Activated CD4-positive, alpha-beta T cell treated with anti-CD3 and anti-CD28 coated beads for 48 hours (primary cell): ENCODE data around the gene PREB.
A peak's percentile ranks its signal among the peaks of the same experiment; 100 is the strongest.
"Not testable (repeated sequence)": the region's sequence is repeated elsewhere in the genome, so short reads cannot be mapped to it uniquely, and the experiment has no call there.

ENCODE experiments used
- DNase-seq: peaks from one replicate; pipeline ENCODE4 v3.0.0-alpha.2; 2020

The PREB gene

DNA sequence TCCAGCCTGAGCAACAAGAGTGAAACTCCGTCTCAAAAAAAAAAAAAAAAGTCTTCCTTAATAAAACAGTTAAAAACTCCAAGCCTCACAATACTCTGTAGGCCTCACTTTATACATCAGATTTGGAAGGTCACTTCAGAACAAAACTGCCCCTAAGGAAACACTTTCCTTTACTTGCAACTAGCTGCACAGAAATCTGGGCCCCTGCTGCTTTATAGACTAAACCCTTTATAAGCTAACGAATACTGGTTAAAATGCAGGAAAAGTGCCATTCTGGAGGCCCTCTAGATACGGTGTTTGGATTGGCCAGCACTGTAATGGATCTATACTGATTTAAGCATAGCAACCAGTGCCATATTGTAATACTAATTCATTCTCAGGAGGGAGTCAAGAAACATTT is 9.3 kb downstream of the PREB start:
- DNase-seq = no peak

- DNase-seq = peak; percentile 58
Observed at GRCh38 chr2:27123302-27124150, 10.9 kb downstream of the PREB start, which contains the start of gene ABHD1. Gene ABHD1, plus strand, starts transcription at chr2:27123815. Its CDS starts 134 bp downstream, at chr2:27123949.

DNA sequence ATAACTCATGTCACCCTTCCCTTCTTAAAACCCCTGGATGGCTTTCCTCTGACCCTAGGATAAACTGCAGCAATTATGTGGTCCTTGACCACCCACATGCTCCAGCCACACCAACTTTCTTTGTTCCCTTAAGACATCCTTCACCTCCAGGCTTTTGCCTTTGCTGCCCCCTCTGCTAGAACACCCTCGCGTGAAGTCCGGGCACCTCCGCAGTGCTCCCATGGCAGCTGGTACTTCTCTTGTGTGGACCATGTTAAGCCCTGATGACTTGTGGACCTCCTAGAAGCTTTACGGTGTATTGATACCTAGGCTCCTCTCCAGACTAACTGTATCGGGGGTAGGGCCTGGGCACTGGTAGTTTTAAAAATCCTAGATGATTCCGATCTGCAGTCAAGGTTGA is 11.6 kb downstream of the PREB start:
- DNase-seq = no peak

- no peak for DNase-seq
Observed at GRCh38 chr2:27121906-27122305, 12.5 kb downstream of the PREB start.

DNA sequence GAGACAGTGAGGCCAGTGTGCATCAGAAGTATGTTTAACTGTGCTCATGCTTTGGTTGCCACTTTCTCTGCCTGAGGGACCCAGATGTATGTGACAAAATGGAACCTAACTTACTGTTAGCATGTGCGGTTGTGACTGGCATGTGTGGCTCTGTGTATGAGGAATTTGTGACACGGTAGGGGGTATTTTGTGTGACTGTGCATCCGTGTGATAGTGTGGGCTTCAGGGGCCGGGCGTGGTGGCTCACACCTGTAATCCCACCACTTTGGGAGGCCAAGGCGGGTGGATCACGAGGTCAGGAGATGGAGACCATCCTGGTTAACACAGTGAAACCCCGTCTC is 15.1 kb downstream of the PREB start:
- DNase-seq = not testable (repeated sequence)

DNA sequence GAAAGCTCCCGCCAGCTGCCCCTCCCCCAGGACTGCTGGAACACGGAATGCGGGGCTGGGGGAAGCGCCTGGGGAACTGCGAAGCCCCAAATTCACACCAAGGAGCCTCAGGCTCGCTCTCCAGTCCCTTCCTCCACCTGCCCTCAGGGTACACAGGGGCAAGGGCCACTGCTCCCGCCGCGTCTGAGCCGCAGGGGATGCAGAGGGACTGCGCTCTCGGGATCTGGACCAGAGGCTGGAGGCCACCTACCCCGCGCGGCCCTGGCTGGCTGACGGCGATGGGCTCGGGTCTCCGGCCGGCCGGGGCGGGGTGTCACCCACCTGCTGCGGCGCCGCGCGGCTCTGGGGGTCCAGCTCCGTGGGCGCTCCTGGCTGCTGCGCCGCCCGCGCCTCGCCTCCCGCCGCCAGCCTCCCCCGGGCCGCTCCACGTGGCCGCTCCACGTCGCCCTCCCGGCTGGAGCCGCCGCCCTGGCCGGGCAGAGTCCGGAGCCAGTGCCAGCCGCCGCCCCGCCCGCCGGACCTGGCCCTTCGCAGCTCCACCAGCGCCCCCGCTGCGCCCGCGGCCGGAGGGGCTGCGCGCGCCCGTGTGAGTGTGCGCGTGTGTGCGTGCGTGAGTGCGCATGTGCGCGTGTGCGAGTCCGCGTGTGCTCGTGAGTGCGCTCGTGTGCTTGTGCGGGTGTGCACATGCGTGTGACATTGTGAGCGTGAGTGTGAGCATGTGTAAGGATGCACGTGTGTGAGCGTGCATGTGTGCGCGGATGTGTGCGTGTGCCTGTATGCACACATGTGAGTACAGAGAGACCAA is 15.7 kb downstream of the PREB start, which contains the start of gene CGREF1:
Gene CGREF1, minus strand, starts transcription at position 604 of the 805 bp plus-strand sequence. CDS start 14,762 bp downstream, outside the sequence.
- peak; percentile 37 for DNase-seq

GRCh38 chr2:27117995-27118524 is 16.4 kb downstream of the PREB start:
- no peak for DNase-seq

DNA sequence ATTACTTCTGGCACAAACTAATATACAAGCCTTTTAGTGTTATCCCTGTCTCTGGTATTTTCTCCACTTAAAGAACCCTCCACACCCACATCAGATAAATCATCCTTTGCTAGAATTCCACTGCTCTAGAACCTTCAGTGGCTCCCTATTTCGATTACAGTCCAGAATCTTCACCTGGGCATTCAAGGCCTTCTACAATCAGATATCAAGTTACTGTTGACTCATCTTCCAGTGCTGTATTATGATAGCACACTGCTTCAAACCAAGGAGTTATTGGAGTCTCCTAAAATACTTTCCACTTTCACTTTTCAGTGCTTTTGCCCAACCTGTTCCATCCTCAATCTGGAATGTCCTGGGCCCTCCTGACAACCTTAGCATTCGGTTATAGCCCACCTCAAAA is 18.9 kb downstream of the PREB start:
- DNase-seq = no peak

DNA sequence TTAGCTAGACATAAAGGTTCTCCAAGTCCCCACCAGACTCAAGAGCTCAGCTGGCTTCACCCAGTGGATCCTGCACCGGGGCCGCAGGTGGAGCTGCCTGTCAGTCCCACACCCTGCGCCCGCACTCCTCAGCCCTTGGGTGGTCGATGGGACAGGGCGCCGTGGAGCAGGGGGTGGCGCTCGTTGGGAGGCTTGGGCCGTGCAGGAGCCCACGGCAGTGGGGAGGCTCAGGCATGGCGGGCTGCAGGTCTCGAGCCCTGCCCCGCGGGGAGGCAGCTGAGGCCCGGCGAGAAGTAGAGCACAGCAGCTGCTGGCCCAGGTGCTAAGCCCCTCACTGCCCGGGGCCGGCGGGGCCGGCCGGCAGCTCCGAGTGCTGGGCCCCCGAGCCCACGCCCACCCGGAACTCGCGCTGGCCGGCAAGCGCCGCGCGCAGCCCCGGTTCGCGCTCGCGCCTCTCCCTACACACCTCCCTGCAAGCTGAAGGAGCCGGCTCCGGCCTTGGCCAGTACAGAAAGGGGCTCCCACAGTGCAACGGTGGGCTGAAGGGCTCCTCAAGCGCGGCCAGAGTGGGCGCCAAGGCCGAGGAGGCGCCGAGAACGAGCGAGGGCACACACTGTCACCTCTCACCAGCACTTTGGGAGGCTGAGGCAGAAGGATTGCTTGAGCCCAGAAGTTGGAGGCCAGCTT is 22.9 kb downstream of the PREB start:
- not testable (repeated sequence) for DNase-seq

- DNase-seq = not testable (repeated sequence)
Observed at GRCh38 chr2:27110603-27111352, 23.7 kb downstream of the PREB start.

DNA sequence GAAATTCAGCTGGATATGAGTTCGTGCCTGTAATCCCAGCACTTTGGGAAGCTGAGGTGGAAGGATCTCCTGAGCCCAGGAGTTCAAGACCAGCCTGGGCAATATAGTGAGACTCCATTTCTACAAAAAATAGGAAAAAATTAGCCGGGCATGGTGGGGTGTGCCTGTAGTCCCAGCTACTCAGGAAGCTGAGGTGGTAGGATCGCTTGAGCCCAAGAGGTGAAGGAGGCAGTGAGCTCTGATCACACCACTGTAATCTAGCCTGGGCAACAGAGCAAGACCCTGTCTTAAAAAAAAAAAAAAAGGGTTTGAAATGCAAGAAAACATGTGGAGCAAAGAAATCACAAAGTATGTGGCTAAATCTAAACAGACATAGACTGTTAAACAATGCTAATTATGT is 25.4 kb downstream of the PREB start:
- no peak for DNase-seq

DNA sequence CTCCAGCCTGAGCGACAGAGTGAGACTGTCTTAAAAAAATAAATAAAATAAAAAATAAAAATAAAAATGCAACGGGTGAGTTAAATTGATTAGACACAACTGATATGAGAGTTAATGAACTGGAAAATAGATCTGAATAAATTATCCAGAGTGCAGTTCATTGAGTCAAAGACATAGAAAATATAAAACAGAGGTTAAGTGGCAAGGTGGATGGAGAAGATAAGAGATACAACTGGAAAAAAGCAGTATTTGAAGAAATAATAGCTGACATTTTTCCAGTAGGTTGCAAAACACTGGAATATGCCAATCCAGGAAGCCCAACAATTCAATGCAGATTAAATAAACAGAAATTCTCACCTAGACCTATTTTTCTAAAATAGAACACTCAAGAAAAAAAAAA is 26.2 kb downstream of the PREB start:
- DNase-seq = no peak

DNA sequence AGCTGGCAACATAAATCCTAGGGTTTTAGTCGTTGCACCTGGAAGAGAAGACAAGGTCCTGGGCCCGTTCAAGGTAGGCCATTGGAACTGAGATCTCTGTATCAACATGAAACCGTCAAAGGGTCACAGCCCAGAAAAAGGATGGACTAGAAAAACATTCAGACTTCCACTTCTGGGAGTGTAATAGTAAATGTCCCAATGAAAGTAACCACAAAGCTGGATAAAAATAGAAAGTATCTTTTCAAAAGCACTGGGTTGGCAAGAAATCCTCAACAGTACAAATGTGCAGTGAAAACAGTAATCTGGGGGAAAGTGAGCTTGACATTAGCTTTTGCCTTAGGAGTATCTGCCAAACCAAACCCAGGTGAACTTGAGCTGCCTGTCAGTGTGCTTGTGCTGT is 28.5 kb downstream of the PREB start:
- no peak for DNase-seq

DNA sequence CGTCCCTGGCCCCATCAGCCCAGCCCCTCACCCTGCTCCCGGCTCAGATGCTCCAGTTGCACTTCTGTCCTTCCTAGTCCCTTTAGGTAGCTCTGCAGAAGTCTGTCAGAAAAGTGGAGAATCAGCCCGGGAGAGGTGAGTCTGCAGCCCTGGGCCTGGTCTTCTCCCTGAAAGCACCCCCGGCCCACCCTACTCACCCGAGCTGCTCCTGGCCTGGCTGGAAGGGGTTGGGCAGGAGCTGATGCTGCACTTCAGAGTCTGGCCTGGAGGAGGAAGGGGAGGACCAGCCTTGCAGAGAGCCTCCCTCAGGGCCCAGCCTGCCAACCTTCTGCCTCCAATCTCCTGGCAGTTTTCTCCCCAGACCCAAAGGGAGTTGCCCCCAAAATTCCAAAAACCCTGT is 32.1 kb downstream of the PREB start:
- DNase-seq = no peak

- no peak for DNase-seq
Observed at GRCh38 chr2:27100036-27100435, 34.4 kb downstream of the PREB start.

GRCh38 chr2:27099334-27099955 is 35.0 kb downstream of the PREB start:
- no peak for DNase-seq

DNA sequence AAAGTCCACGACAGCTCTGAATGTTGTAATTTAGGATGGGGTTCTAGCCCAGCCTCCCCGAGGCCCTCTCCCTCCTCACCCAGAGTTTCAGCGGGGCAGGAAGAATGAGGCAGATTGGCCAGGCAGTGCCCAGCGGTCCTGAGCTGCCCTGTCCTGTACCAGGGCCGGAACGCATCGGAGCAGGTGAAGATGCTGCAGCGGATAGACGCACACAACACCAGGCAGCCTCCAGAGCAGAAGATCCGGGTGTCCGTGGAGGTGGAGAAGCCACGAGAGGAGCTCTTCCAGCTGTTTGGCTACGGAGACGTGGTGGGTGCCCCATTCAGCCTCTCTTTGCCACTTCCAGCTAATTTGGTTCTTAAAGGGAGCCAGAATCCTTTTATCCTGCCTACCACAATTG is 37.1 kb downstream of the PREB start:
- no peak for DNase-seq

GRCh38 chr2:27096748-27097297 is 37.6 kb downstream of the PREB start:
- DNase-seq = no peak

DNA sequence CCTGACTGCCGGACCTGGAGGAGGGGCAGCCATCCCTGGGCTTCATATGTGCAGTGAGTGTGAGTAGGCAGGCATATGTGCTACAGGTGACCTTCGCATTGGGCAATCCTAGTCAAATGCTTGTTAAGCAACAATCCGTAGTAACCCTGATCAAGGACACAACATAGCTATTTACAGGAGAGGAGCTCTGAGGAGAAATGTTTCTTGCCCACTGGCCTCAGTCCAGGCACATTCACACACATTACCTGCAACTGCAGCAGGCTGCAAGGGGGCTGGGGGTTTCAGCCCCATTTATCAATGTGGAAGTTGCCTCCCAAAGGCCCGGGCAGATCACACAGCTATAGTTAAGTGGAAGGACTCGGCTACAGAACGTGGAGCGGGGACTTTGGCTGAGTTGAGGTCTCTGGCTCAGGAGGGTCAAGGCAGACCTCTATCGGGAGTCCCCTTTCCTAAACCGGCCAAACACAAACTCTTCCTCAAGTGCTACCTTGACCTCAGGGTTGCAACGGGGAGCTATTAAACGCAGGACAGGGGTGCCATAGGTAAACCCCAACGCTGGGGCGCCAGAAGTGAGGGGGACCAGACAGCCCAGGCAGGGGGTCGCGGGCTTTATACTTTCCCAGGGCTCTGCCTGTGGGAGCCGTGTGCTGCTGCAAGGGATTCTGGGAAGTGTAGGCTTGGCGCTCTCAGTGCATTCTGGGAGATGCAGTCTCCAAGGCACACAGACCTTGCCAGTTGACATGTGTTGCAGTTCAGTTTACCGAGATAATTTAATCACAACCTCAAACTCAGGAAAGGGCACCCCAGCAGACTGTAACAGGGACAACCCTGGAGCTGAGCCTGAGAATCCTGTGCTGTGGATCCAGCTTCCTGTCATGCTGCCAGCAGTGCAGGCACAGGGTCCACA is 38.4 kb downstream of the PREB start:
- peak; percentile 63 for DNase-seq

GRCh38 chr2:27095427-27095744 is 39.0 kb downstream of the PREB start:
- no peak for DNase-seq
